Astrocyte of the cerebellum (primary cell): Measurements from ENCODE around the gene DPP7.

Source experiments
- DNase-seq: peaks from one replicate; pipeline ENCODE4 v3.0.0-alpha.2; 2011; ENCODE audit warnings: low read depth
- H3K4me3 ChIP-seq: 2 replicates; pipeline ENCODE4 v1.5.1; 2011; ENCODE audit warnings: mild to moderate bottlenecking, low read depth, low read length, moderate library complexity
- in situ Hi-C: cut with HindIII; loops from 2 replicates; pipeline ENCODE4 v1.10.0; 2017; ENCODE audit warnings: low sequenced_read_pairs
- TF ChIP-seq, protein P1 (sequence below): IDR thresholded peaks from 2 replicates; pipeline ENCODE4 v1.5.1; 2012; ENCODE audit warnings: low read length, low read depth, moderate library complexity, mild to moderate bottlenecking; ENCODE audit errors: missing control alignments

The DPP7 gene

DNA sequence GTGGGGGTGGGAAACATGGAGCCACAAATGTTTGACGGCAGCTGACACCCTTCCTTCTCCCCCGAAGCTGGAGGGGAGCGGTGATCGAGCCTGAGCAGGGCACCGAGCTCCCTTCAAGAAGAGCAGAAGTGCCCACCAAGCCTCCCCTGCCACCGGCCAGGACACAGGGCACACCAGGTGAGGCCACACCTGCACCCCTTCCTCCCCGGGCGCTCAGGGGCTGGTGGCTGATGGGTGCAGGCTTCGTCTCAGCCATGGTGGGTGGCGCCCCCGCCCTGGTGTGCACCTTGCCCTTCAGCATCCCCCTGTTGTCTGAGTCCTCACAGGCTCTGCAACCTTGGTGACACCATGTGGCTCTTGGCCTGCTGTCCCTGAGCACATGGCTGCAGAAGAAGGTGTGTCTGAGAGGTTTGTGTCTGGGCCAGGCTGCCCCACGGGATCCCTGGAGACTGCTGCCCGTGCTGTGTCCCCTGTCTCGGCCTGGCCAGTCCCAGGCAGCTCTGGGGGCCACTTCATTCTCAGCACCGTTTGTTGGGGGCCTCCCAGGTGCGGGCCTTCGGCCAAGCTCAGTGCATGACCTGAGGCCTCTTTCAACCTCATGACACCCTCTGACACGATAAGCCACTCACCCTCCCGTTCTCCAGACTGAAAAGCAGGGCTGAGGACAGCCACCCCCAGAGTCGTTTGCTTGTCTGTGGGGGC lies 16.6 kb downstream of the DPP7 start:
- in situ Hi-C loops, result no loop called here
- TF ChIP-seq, protein P1, sequence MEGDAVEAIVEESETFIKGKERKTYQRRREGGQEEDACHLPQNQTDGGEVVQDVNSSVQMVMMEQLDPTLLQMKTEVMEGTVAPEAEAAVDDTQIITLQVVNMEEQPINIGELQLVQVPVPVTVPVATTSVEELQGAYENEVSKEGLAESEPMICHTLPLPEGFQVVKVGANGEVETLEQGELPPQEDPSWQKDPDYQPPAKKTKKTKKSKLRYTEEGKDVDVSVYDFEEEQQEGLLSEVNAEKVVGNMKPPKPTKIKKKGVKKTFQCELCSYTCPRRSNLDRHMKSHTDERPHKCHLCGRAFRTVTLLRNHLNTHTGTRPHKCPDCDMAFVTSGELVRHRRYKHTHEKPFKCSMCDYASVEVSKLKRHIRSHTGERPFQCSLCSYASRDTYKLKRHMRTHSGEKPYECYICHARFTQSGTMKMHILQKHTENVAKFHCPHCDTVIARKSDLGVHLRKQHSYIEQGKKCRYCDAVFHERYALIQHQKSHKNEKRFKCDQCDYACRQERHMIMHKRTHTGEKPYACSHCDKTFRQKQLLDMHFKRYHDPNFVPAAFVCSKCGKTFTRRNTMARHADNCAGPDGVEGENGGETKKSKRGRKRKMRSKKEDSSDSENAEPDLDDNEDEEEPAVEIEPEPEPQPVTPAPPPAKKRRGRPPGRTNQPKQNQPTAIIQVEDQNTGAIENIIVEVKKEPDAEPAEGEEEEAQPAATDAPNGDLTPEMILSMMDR, result no peak
- H3K4me3 ChIP-seq, result no peak overlapping the region
- DNase-seq, result no peak

DNA sequence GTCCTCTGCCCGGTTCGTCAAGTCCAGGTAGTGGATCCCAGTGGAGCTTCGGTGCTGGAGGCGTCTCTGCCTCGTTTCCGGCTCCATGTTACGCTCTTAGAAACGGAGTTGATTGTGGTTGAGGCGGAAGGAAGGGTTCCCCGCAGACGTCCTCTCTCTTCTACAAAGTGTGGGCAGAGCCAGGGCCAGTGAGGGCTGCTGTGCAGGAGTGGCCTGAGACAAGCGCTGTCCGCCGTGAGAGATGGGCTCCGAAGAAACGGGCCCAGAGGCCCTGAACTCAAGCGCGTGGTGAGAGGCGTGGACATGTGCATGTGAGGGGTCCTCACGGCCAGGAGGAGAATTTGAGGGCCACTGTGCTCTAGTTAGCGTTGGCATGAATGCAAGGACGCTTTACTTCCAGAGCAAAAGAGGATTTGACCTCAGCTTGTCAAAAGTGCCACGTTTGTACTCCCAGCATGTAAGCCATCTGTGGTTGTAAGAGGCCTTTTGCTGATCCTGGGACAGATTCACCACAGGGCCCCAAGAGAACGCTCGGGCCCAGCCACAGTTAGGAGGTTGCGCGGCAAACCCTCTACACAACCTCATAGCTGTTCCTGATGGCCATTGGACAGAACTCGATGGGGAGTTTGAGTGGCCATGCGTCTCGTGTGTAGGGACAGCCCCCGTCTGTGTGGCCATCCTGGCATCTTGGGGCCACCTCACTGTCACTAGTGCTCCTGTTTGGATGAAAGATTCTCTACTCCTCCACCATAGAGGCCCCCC lies 17.6 kb downstream of the DPP7 start:
- TF ChIP-seq, protein P1, result no peak
- no peak overlapping the region for H3K4me3 ChIP-seq
- in situ Hi-C loops, result no loop called here

DNA sequence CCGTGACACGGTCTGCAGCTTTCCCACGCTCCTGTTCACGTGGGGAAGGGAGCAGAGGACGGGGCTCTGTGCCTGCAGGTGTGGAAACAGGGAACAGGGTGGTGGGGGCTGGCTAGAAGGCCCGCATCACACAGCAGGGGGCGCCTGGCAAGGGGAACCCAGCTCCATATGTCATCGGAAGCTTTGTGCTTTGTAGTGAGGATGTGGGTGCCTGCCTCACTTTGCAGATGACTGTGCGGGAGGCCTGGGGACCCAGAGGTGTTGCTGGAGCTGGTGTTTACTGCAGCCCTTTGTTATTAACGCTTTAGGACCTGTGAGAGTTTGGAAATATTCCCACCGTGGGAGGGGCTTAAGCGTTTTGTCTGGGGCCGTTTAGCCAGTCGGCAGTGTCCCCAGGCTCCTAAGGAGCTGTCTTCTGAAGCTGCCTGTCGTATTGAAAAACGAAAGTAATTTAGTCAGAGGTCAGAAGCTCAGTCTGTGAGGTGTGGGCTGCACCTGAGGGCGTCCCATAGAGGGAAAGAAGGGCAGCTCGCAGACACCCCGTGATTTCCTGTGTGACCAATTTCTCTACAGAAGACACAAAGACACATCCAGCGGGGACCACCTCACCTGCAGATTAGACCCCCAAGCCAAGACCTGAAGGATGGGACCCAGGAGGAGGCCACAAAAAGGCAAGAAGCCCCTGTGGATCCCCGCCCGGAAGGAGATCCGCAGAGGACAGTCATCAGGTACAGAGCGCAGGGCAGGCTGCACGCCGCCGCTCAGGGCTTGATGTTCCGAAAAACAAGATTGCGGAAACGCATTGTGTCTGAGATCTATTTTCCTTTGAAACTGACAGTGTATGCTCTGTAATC lies 18.6 kb downstream of the DPP7 start:
- in situ Hi-C loops, result no loop called here
- DNase-seq, result no peak
- TF ChIP-seq, protein P1, result no peak
- H3K4me3 ChIP-seq, result no peak overlapping the region

More for the DNA sequence above, 17.6 kb downstream of the DPP7 start:
- DNase-seq, result no peak

DNA sequence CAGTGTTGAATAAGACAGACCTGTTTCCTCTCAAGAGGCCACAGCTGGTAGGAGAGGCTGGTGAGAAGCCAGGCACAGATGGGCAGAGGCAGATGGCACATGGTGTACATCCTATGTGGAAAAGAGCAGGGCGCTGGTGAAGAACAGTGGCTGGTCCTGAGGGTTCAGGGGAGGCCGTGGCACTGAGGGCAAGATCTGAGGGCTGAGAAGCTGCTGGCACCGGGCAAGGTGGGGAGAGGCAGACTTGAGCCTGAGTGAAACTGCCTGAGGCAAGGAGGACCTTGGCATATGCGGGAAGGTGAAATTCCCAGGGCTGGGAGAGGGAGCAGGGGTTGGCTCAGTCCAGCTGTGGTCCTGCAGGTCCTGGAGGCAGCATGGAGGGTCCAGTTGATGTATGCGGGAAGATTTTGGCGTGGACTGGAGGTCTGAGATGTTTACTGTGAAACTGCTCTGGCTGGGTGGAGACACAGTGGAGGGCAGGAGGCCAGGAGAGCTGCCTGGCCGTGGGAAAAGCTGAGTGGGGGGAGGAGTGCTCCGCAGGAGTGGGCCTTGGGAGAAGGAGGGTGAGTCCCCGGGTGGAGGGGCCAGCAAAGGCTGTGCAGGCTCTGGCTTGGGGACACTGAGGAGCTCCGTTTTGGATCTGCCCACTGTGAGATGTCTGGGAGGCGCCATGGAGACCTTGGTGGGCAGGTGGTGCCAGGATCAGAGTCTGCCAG lies 25.1 kb downstream of the DPP7 start:
- in situ Hi-C loops, result no loop called here
- TF ChIP-seq, protein P1, result no peak
- no peak for DNase-seq
- H3K4me3 ChIP-seq, result no peak overlapping the region

DNA sequence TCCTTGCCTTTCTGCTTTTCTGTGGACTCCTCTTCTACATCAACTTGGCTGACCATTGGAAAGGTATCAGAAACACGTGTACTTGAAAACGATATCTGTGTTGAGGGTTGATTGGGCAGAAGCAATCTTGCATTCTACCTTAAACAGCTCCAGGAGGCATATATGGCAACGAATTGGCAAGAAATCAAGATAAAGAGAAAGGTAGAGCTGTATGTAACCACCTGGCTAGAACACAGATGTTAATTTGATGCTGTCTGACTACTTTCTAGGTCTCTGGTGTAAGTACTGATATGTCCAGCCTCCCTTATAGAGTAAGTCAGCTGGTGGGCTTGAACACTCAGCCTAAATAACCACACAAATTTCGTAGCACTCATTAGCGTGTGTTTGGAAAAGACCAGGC lies 26.4 kb downstream of the DPP7 start:
- in situ Hi-C loops, result no loop called here
- H3K4me3 ChIP-seq, result no peak overlapping the region
- DNase-seq, result no peak
- TF ChIP-seq, protein P1, result no peak
